GM21786 (cell line): ENCODE measurements around the gene HEPACAM2.

ENCODE experiments used
- ATAC-seq: cut with Tn5 transposase; IDR thresholded peaks from one replicate; pipeline ENCODE4 v1.9.1; 2021; ENCODE audit not compliant: unreplicated experiment

HEPACAM2 gene

DNA sequence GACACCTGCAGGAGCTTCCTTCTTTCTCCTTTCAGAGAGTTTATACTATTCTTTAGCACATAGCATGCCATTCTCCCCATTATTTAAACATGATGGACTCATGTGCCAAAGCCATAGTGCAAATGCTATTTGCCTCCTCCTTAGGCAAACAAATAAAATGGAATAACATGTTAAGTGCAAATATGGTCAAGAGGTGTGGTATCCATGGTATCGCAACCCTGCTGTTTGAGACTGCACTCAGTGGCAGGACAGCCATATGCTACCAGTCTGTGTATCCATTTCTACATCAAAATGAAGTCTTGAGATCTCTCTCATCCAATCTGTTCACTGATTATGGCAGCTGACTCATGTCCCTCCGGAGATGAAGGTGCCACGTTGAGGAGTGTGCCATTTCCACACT is 22.8 kb downstream of the HEPACAM2 start:
- ATAC-seq: no peak

GRCh38 chr7:93202594-93203250 is 23.5 kb downstream of the HEPACAM2 start:
- no peak for ATAC-seq

DNA sequence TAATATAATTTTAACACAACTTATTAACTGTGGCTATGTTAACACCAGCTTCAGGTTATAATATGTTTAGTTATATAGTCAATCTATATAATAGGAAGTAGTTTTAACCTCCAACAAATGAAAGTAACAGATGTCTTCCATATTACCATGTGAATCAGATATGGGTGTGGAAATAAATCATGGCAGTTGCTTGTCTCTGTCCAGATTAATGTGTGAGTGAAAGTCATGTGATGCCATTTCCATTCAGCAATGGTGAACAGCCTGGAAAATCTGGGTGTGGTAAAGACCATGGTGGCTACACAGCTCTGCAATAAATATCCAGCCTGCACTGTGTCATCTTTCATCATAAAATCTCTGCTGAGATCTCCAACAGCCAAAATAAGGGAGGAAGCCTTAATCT is 27.8 kb downstream of the HEPACAM2 start:
- no peak for ATAC-seq

- ATAC-seq: no peak
Measured at GRCh38 chr7:93196336-93196735, 29.9 kb downstream of the HEPACAM2 start.

DNA sequence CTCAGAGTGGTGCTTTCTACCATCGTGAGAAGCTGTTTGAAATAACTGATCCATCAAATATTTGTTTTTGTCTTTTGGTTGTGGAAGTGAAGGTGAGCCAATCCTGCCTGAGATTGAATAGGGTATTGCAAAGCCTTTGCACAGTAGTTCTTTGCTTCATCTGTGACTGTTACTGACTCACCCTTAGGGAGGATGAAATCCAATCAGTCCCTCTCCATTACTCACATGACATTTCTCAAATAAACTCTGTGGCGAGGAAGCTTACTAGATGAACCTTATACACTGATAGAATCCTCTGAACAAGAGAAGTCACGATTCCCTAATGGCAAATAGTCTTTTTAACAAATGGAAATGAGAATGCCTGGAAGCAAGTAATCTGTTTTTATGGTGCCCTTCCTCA is 31.9 kb downstream of the HEPACAM2 start:
- no peak for ATAC-seq

DNA sequence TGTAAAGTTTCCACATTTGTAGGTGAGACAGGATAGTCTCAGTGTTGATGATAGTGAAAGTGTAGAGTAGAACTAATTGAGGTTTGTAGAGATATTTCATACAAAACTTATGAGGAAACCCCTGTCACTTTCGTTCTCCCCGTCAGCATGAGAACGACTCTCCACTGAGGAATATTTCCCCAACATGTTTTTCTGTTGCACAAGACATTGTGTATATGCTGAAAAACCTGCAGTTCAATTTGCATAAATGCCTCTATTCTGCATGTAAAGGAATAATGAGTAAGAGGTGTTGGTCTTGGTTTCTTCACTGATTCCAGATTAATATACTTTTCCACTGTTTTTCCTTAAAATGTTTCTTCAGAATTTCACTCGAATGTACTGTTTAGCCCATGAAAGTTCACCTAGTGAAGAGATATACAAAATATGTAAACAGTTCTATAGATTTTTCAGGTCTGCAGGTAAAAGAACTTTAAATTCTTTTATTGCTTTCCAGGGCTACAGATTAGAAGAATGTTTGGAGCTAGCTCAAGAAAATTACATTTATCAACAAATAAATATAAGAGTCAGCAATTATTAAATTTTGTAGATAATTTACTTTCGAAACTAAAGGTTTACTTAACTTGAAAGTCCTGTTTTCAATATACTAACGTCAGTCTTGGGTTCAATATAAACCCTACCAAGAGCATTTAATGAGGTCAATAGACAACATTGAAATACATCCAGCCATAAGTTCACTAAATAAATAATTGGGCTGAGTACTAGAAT is 37.2 kb downstream of the HEPACAM2 start:
- no peak for ATAC-seq

GRCh38 chr7:93185303-93186027 is 40.8 kb downstream of the HEPACAM2 start:
- ATAC-seq: no peak

DNA sequence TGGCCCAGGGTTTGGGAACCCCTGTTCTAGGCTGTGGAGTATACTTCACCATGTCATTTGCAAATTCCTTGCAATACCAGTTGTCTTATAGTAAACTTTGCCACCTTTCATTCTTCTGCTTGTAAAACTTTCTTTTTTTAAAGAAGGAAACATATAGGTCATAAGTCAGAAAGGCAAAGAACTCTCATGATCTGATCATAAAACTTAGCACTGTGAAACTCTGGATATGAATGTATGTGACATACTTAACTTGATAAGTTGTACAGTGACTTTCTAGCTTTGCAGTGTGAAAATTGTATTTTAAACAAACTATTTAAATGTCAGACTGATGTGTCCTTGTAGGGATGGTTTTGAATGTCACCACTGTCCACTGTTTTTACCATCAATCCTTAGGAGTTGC is 47.1 kb downstream of the HEPACAM2 start:
- no peak for ATAC-seq

- no peak for ATAC-seq
Measured at GRCh38 chr7:93178213-93178612, 48.1 kb downstream of the HEPACAM2 start.

GRCh38 chr7:93176992-93177580 is 49.2 kb downstream of the HEPACAM2 start:
- no peak for ATAC-seq

DNA sequence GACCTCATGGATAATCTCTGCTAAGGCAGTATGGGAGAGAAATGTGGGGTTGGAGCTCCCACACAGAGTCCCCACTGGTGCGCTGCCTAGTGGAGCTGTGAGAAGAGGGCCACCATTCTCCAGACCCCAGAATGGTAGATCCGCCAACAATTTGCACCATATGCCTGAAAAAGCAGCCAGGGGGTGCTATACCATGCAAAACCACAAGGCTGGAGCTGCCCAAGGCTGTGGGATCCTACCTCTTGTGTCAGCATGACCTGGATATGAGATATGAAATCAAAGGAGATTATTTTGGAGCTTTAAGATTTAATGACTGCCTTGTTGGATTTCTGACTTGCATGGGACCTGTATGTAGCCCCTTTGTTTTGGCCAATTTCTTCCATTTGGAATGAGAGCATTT is 51.0 kb downstream of the HEPACAM2 start:
- ATAC-seq: no peak

- ATAC-seq: no peak
Measured at GRCh38 chr7:93172683-93173082, 53.6 kb downstream of the HEPACAM2 start.

DNA sequence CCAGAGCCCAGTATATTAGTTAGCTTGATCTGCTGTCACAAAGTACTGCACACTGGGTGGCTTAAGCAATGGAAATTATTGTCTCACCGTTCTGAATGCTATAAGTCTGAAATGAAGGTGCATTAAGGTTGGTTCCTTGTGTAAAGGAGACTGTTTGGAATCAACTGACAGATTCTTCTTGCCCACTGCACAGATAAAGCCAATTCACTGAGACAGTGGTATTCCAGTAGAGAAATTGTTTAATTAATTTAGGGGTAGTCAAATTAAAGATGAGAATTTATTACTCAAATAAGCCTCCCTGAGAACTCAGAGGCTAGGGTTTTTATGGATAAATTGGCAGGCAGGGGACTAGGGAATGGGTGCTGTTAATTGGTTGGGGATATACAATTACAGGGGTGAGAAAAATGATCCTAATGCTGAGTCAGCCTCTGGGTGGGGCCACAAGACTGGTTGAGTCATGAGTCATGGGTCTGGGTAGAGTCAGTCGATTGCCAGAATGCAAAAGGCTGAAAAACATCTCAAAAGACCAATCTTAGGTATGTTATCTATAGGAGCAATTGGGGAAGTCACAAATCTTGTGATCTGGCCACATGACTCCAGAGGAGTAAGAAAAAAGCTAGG is 54.6 kb downstream of the HEPACAM2 start:
- no peak for ATAC-seq

DNA sequence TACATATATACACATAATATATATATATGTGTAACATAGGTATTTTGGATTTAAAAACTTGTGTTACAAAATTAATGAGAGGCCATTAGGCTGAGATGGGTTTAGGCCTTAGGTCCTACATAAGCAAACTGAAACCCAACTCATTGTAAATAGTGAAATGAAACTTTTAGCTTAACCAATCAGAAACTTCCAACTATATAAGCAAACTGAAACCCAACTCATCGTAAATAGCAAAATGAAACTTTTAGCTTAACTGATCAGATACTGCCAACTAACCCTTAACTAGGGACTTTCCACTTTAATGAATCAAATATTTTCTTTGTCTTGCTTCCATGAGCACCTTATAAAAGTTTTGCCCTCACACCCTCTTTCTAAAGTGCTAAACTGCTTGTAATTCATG is 60.8 kb downstream of the HEPACAM2 start:
- ATAC-seq: peak; percentile 99

- ATAC-seq: no peak
Measured at GRCh38 chr7:93164766-93165165, 61.5 kb downstream of the HEPACAM2 start.

DNA sequence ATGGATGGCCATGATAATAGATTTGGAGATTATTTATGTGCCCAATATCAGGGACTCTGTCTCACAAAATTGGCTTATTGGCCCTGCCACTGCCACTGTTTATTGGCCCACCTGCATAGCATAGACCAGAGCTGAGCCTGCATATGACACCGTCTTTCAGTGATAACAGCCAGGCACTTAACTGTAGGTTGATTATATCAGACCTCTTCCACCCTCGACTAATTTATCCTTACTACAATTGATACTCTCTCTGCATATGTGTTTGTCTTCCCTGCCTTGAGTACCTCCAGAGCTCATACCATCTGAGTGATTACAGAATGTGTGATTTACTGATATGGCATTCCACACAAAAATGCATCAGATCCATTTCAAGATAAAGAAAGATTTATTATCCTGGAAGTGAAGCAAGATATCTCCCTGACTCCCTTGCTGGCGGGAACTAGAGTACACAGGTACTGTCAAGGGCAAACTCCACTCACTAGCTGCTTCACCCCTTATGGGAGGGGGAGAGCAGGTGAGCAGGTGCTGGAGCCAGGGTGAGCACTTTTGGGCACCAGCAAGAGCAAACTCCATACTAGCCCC is 65.0 kb downstream of the HEPACAM2 start:
- no peak for ATAC-seq

GRCh38 chr7:93160410-93160809 is 65.9 kb downstream of the HEPACAM2 start:
- no peak for ATAC-seq

DNA sequence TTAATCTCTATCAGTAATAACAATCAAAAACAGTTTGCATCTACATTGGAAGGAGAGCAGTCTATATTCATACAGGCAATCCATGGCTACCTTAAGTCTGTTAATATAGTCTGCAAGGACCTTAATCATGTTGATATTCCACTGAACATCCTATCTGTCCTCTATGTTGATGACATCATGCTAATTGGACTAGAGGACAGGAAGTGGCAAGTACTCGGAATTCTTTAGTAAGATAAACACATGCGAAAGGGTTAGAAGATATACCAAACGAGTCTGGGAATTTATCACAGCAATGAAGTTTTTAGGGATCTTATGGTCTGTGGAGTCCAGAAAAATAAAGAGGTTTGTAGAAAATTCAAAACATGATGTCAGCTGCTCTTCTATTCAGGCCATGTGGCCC is 66.8 kb downstream of the HEPACAM2 start:
- ATAC-seq: no peak

DNA sequence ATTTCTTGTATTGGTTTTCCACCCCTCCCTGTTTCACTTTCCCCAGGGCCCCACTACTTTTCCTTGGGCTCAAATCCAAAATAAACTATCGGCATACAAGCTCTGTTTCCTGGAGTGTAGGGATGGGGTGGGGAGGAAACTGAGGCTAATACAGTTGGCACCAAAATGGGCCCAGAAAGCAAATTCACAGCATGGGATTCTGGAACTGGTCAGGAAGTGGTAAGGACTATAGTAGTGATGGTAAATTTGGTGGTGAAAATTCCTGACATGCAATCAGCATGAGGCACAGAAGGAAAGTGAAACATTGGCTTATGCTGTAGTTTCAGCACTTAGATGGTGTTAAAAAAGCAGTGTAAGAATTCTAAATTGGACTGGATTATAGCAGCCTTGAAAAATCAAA is 69.4 kb downstream of the HEPACAM2 start:
- ATAC-seq: no peak

- no peak for ATAC-seq
Measured at GRCh38 chr7:93150200-93150835, 76.0 kb downstream of the HEPACAM2 start.
